HepG2 (cell line): Measurements from ENCODE around the gene PRMT7.

Source experiments
- CENPX ChIP-seq: sonication (generic); formaldehyde crosslinking; IDR thresholded peaks from 2 replicates; pipeline ENCODE4 v1.9.0; 2021; ENCODE audit warnings: mild to moderate bottlenecking, missing genetic modification reagents, moderate library complexity
- ETV5 ChIP-seq: IDR thresholded peaks from 2 replicates; pipeline ENCODE4 v1.6.1; 2018; ENCODE audit warnings: missing biosample characterization, missing genetic modification reagents, inconsistent platforms, borderline replicate concordance
- RBFOX2 ChIP-seq: fragments of 200-400 bp; formaldehyde crosslinking; IDR thresholded peaks from 2 replicates; pipeline ENCODE4 v1.6.1; 2017; ENCODE audit warnings: low read depth, mild to moderate bottlenecking, low read length
- ZNF746 ChIP-seq: sonication (generic); formaldehyde crosslinking; IDR thresholded peaks from 2 replicates; pipeline ENCODE4 v1.8.0; 2022; ENCODE audit warnings: mild to moderate bottlenecking, missing genetic modification reagents
- TF ChIP-seq, protein P1 (sequence below), 2 experiments: sonication (generic) in 1 of 2; formaldehyde crosslinking in 1 of 2; IDR thresholded peaks; 2 replicates each; pipeline versions ENCODE4 v1.6.1 to v1.9.0; 2014 to 2022; ENCODE audit warnings: antibody characterized with exemption in 1 of 2, borderline replicate concordance in 1 of 2, inconsistent platforms in 1 of 2, low read depth in 1 of 2, missing genetic modification reagents in 1 of 2
- TF ChIP-seq, protein P2 (sequence below): sonication (generic); formaldehyde crosslinking; IDR thresholded peaks from 2 replicates; pipeline ENCODE4 v1.4.0; 2020; ENCODE audit warnings: missing genetic modification reagents

DNA sequence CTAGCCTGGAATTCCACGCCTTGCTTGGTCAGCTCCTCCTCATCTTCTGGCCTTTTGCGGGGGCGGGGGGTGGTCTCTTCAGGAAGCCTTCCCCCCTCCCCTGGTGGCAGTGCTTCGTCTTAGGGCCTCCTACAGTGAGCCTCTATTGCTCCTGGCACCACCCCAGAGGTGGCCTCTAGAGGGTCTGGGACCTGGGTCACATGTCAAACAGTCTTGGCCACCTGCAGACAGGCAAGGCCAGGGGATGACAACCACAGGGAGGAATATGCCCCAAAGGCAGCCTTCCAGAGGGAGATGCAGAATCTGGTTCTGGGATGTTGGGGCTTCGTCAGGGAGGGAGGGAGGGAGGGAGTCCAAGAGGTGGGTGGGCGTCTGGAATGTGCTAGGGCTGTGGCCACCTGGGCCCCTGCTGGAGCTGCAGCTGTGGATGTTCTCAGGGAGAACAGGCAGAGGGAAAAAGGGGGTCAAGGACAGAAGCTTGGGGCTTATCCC lies 86.9 kb downstream of the PRMT7 start:
- TF ChIP-seq CENPX (CRISPR knock-in tag) (no peak), RBFOX2 (no peak), ETV5 (CRISPR knock-in tag) (no peak), ZNF746 (CRISPR knock-in tag) (no peak)
- TF ChIP-seq, protein P1, sequence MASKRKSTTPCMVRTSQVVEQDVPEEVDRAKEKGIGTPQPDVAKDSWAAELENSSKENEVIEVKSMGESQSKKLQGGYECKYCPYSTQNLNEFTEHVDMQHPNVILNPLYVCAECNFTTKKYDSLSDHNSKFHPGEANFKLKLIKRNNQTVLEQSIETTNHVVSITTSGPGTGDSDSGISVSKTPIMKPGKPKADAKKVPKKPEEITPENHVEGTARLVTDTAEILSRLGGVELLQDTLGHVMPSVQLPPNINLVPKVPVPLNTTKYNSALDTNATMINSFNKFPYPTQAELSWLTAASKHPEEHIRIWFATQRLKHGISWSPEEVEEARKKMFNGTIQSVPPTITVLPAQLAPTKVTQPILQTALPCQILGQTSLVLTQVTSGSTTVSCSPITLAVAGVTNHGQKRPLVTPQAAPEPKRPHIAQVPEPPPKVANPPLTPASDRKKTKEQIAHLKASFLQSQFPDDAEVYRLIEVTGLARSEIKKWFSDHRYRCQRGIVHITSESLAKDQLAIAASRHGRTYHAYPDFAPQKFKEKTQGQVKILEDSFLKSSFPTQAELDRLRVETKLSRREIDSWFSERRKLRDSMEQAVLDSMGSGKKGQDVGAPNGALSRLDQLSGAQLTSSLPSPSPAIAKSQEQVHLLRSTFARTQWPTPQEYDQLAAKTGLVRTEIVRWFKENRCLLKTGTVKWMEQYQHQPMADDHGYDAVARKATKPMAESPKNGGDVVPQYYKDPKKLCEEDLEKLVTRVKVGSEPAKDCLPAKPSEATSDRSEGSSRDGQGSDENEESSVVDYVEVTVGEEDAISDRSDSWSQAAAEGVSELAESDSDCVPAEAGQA (IDR thresholded peaks at IDR 0.05; ENCODE audit: low read depth) = no peak
- TF ChIP-seq, protein P1 (CRISPR knock-in tag; IDR thresholded peaks at IDR 0.05; ENCODE audit: borderline replicate concordance) = no peak
- TF ChIP-seq, protein P2, sequence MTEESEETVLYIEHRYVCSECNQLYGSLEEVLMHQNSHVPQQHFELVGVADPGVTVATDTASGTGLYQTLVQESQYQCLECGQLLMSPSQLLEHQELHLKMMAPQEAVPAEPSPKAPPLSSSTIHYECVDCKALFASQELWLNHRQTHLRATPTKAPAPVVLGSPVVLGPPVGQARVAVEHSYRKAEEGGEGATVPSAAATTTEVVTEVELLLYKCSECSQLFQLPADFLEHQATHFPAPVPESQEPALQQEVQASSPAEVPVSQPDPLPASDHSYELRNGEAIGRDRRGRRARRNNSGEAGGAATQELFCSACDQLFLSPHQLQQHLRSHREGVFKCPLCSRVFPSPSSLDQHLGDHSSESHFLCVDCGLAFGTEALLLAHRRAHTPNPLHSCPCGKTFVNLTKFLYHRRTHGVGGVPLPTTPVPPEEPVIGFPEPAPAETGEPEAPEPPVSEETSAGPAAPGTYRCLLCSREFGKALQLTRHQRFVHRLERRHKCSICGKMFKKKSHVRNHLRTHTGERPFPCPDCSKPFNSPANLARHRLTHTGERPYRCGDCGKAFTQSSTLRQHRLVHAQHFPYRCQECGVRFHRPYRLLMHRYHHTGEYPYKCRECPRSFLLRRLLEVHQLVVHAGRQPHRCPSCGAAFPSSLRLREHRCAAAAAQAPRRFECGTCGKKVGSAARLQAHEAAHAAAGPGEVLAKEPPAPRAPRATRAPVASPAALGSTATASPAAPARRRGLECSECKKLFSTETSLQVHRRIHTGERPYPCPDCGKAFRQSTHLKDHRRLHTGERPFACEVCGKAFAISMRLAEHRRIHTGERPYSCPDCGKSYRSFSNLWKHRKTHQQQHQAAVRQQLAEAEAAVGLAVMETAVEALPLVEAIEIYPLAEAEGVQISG (CRISPR knock-in tag) = no peak
